Body of pancreas (tissue), 4 donors: ENCODE results near the gene UGT2A2. TPM values are rescaled to one million over a fixed set of nuclear protein-coding genes. Genes with fewer than 3 reads are reported as not detected.

Experiments
- ATAC-seq: fragments of 150-250 bp; one replicate; pipeline ENCODE4 v1.9.1; 2016
- DNase-seq, 4 donors: peaks; one replicate each; pipeline ENCODE4 v3.0.0-alpha.2; 2019
- H3K27ac ChIP-seq, 4 donors: fragments of 200-600 bp; sonication (generic); 1 replicate in 3 of 4; 2 replicates in 1 of 4; pipeline versions ENCODE4 v1.5.1 to v1.6.1; 2016 to 2019; ENCODE audit warnings: mild to moderate bottlenecking in 1 of 4, mixed read lengths in 1 of 4, moderate library complexity in 1 of 4
- H3K27me3 ChIP-seq, 2 donors: fragments of 200-600 bp; sonication (generic); one replicate each; pipeline ENCODE4 v1.6.0; 2016; ENCODE audit warnings: mild to moderate bottlenecking in 1 of 2
- H3K36me3 ChIP-seq, 2 donors: fragments of 200-600 bp; sonication (generic); replicated peaks in 1 of 2; 2 replicates each; pipeline ENCODE4 v1.5.1; 2016; ENCODE audit warnings: low read depth in 2 of 2; ENCODE audit not compliant: insufficient read depth in 1 of 2
- H3K4me1 ChIP-seq: fragments of 200-600 bp; sonication (generic); one replicate; pipeline ENCODE4 v1.6.0; 2016
- H3K4me3 ChIP-seq, 2 donors: fragments of 200-600 bp; sonication (generic); 1 replicate in 1 of 2; 2 replicates in 1 of 2; pipeline ENCODE4 v1.5.1; 2016 to 2019
- H3K9me3 ChIP-seq, 3 donors: fragments of 200-600 bp; sonication (generic); 1 replicate in 2 of 3; 2 replicates in 1 of 3; pipeline ENCODE4 v1.5.1; 2016
- POLR2A ChIP-seq, 3 donors: fragments of 450-650 bp; IDR thresholded peaks; one replicate each; pipeline ENCODE4 v1.6.1; 2016; ENCODE audit warnings: antibody characterized with exemption in 3 of 3, mild to moderate bottlenecking in 2 of 3
- WGBS, 2 donors: methylation state at CpG; one replicate each; pipeline ENCODE4 v1.1.5; 2017; 5-methylcytosine and 5-hydroxymethylcytosine counted together
- intact Hi-C: fragments of 100-400 bp; cut with DNase I; formaldehyde crosslinking; loops from one replicate; pipeline ENCODE4 v1.15.1; 2023
- total RNA-seq, 2 donors: library from RNA; depleted of rRNA; stranded (reverse); fragments of >200 nt; gene quantifications; one replicate each; pipeline ENCODE4 v1.1.0, GENCODE V29; 2016
- TF ChIP-seq, protein P1 (sequence below), 7 experiments: fragments of 450-650 bp in 4 of 7; fragments of 200-600 bp in 3 of 7; sonication (generic) in 3 of 7; IDR thresholded peaks; one replicate each; pipeline ENCODE4 v1.5.1; 2016 to 2019; ENCODE audit warnings: antibody characterized with exemption in 7 of 7

UGT2A2 gene
- total RNA-seq, 2 donors from 2014 or later: not detected

DNA sequence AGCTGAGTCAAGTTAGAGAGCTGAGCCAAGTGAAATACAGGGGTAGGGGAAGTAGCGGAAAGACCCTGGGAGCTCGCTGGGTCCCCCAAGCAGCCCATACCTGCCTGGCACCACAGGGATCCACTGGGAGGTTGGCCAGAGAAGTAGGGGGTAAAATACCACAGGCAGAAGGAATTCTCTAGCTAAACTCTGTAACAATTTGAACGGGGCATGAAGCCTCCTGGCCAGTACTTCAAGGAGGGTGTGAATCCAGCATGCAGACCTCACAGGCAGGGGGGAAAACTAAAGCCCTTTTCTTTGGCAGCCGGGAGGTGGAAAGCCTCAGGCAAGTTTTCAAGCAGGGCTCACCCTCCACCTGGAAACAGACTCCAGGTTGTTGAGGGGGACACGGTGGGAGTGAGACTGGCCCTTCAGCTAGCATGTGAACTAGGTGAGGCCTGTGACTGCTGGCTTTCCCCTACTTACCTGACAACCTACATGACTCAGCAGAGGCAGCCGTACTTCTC is 17.3 kb upstream of the UGT2A2 start:
- intact Hi-C loops: no loop called here
- no peak for ATAC-seq

GRCh38 chr4:69653147-69653546 is 13.7 kb upstream of the UGT2A2 start, which contains the start of gene UGT2A1:
Gene UGT2A1, minus strand, starts transcription at chr4:69653247. Its CDS starts 5,603 bp downstream, at chr4:69647644.
- TF ChIP-seq, protein P1, sequence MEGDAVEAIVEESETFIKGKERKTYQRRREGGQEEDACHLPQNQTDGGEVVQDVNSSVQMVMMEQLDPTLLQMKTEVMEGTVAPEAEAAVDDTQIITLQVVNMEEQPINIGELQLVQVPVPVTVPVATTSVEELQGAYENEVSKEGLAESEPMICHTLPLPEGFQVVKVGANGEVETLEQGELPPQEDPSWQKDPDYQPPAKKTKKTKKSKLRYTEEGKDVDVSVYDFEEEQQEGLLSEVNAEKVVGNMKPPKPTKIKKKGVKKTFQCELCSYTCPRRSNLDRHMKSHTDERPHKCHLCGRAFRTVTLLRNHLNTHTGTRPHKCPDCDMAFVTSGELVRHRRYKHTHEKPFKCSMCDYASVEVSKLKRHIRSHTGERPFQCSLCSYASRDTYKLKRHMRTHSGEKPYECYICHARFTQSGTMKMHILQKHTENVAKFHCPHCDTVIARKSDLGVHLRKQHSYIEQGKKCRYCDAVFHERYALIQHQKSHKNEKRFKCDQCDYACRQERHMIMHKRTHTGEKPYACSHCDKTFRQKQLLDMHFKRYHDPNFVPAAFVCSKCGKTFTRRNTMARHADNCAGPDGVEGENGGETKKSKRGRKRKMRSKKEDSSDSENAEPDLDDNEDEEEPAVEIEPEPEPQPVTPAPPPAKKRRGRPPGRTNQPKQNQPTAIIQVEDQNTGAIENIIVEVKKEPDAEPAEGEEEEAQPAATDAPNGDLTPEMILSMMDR (IDR thresholded peaks at IDR 0.05): no peak
- no peak for TF ChIP-seq POLR2A (IDR thresholded peaks at IDR 0.05)
- ATAC-seq (no peak), DNase-seq (no peak)
- intact Hi-C loops: no loop called here
- no peaks in the 10 kb centered on the region for H3K9me3 ChIP-seq
- H3K27me3 ChIP-seq: no peaks in the 10 kb centered on the region
- no peak within 1 kb of the TSS for H3K4me3 ChIP-seq
- no peaks in the 10 kb centered on the region for H3K4me1 ChIP-seq
- 51 to 57% methylated on average over 1 of the region's 1 CpG for WGBS, 2 donors
- H3K36me3 ChIP-seq: no peaks in the 10 kb centered on the region
- H3K27ac ChIP-seq: no peak within 1 kb of the TSS

More for the DNA sequence above, 17.3 kb upstream of the UGT2A2 start:
- H3K36me3 ChIP-seq: no peaks in the 10 kb centered on the region
- H3K4me3 ChIP-seq: no peak overlapping the region
- H3K9me3 ChIP-seq: no peaks in the 10 kb centered on the region
- no peak overlapping the region for H3K27ac ChIP-seq
- 67 to 76% methylated on average over 6 of the region's 6 CpGs for WGBS, 2 donors
- DNase-seq: no peak
- H3K4me1 ChIP-seq: no peaks in the 10 kb centered on the region
- H3K27me3 ChIP-seq: no peaks in the 10 kb centered on the region
- TF ChIP-seq, protein P1 (IDR thresholded peaks at IDR 0.05): no peak
- TF ChIP-seq POLR2A (IDR thresholded peaks at IDR 0.05): no peak

- Histone ChIP-seq H3K4me3 (no peak overlapping the region), H3K27me3 (no peaks in the 10 kb centered on the region), H3K9me3 (no peaks in the 10 kb centered on the region), H3K4me1 (no peaks in the 10 kb centered on the region), H3K27ac (no peak overlapping the region), H3K36me3 (no peaks in the 10 kb centered on the region)
- TF ChIP-seq, protein P1 (IDR thresholded peaks at IDR 0.05): no peak
- TF ChIP-seq POLR2A (IDR thresholded peaks at IDR 0.05): no peak
- DNase-seq: no peak
- ATAC-seq: no peak
- 38 to 80% methylated on average over 3 of the region's 3 CpGs for WGBS, 2 donors
- intact Hi-C loops: no loop called here
Observed at GRCh38 chr4:69650872-69651271, 11.4 kb upstream of the UGT2A2 start.

DNA sequence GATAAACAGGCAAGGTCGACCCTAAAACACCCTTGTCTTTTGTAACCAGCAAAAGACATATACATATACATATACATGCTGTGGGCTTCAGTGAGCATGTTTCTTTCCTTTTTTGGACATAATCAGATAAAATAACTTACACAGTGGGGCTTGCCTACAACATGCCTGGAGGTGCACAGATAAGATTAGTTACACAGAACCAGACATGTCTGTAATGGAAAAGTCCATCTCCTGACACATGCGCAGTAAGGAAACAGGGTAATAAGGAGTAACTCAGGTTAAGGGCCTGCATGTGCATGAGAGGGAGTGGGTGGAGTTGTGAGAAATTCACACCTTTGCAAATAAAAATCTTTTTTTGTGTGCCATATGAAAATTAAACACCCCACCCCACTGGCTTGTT is 10.2 kb upstream of the UGT2A2 start:
- no peaks in the 10 kb centered on the region for H3K36me3 ChIP-seq
- TF ChIP-seq, protein P1 (IDR thresholded peaks at IDR 0.05): no peak
- no peak overlapping the region for H3K27ac ChIP-seq
- no peak for ATAC-seq
- H3K4me3 ChIP-seq: no peak overlapping the region
- DNase-seq: no peak
- intact Hi-C loops: no loop called here
- no peaks in the 10 kb centered on the region for H3K9me3 ChIP-seq
- H3K27me3 ChIP-seq: no peaks in the 10 kb centered on the region
- 50 to 57% methylated on average over 2 of the region's 2 CpGs for WGBS, 2 donors
- no peaks in the 10 kb centered on the region for H3K4me1 ChIP-seq

DNA sequence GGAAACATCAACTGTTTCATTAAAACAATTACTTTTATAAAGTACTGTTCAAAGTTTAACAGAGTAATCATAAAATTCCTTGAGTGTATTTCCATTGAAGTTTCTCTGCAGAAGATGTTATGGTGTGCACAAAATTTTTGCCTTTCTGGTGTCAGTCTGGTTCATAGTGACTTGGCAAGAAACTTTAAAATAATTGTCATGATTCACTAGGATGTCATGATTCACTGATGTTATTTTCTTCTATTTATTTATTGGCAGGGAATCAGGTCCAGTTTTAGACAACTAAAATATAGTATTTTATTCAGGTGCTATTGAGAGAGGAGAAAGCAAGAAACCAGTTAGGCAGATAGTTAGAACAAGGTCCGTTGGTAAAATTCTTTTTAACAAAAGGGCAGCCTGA is 9.8 kb upstream of the UGT2A2 start:
- no peak overlapping the region for H3K27ac ChIP-seq
- H3K4me1 ChIP-seq: no peaks in the 10 kb centered on the region
- no peak for TF ChIP-seq POLR2A (IDR thresholded peaks at IDR 0.05)
- TF ChIP-seq, protein P1 (IDR thresholded peaks at IDR 0.05): no peak
- intact Hi-C loops: no loop called here
- H3K27me3 ChIP-seq: no peaks in the 10 kb centered on the region
- ATAC-seq (no peak), DNase-seq (no peak)
- H3K36me3 ChIP-seq: no peaks in the 10 kb centered on the region
- WGBS, 2 donors: 17 to 50% methylated on average over 1 of the region's 1 CpG
- no peaks in the 10 kb centered on the region for H3K9me3 ChIP-seq
- no peak overlapping the region for H3K4me3 ChIP-seq
